ENCODE measurements around the gene DKKL1.

The DKKL1 gene

GRCh38 chr19:49338023-49338677 lies 25.5 kb upstream of the DKKL1 start:
- no peak for DNase-seq

GRCh38 chr19:49338691-49339300 lies 24.9 kb upstream of the DKKL1 start:
- DNase-seq: peak in 1 of 3 experiments; percentile 83

- peak in 1 of 3 experiments; percentile 81 for DNase-seq
Measured at GRCh38 chr19:49339301-49340068, 24.2 kb upstream of the DKKL1 start.

GRCh38 chr19:49340069-49340864 lies 23.4 kb upstream of the DKKL1 start:
- peak; percentile 23 to 56 (median 55) for DNase-seq

GRCh38 chr19:49340865-49341718 lies 22.6 kb upstream of the DKKL1 start:
- DNase-seq: no peak

GRCh38 chr19:49342291-49342721 lies 21.4 kb upstream of the DKKL1 start:
- no peak for DNase-seq

GRCh38 chr19:49343123-49343522 lies 20.6 kb upstream of the DKKL1 start:
- DNase-seq: no peak

GRCh38 chr19:49344505-49345423 lies 18.9 kb upstream of the DKKL1 start:
- DNase-seq: peak in 1 of 3 experiments; percentile 32

- no peak for DNase-seq
Measured at GRCh38 chr19:49347191-49347590, 16.5 kb upstream of the DKKL1 start.

GRCh38 chr19:49347835-49348234 lies 15.8 kb upstream of the DKKL1 start:
- DNase-seq: peak in 1 of 3 experiments; percentile 32

- no peak for DNase-seq
Measured at GRCh38 chr19:49348305-49349189, 15.1 kb upstream of the DKKL1 start.

GRCh38 chr19:49349567-49349966 lies 14.1 kb upstream of the DKKL1 start:
- DNase-seq: no peak

GRCh38 chr19:49355909-49356353 lies 7.7 kb upstream of the DKKL1 start:
- DNase-seq: no peak

- DNase-seq: no peak
Measured at GRCh38 chr19:49356382-49356781, 7.3 kb upstream of the DKKL1 start.

- DNase-seq: no peak
Measured at GRCh38 chr19:49357186-49357585, 6.5 kb upstream of the DKKL1 start.

GRCh38 chr19:49359851-49360820 lies 3.5 kb upstream of the DKKL1 start:
- DNase-seq: no peak

GRCh38 chr19:49361438-49362047 lies 2.1 kb upstream of the DKKL1 start:
- DNase-seq: no peak

All from NCI-H1417 (cell line).